DND-41 (cell line): ENCODE data around the gene TFDP2.

Source experiments
- ATAC-seq: fragments of 200-7000 bp; cut with Tn5 transposase; 3 replicates; pipeline ENCODE4 v1.9.1; 2021; ENCODE audit warnings: low read depth; ENCODE audit not compliant: insufficient read depth
- DNase-seq: peaks from one replicate; pipeline ENCODE4 v3.0.0-alpha.2; 2020
- H2AFZ ChIP-seq: 2 replicates; pipeline ENCODE4 v1.6.0; 2012; ENCODE audit warnings: low read depth, low read length
- H3K27ac ChIP-seq: 2 replicates; pipeline ENCODE4 v1.5.1; 2012; ENCODE audit warnings: low read length, inconsistent platforms
- H3K27me3 ChIP-seq: fragments of 200-600 bp; sonication (generic); 2 replicates; pipeline ENCODE4 v1.6.0; 2012; ENCODE audit warnings: low read length, mild to moderate bottlenecking, inconsistent platforms; ENCODE audit not compliant: insufficient read depth, poor library complexity
- H3K36me3 ChIP-seq: 2 replicates; pipeline ENCODE4 v1.5.1; 2012; ENCODE audit warnings: low read length, inconsistent platforms; ENCODE audit not compliant: insufficient read depth
- H3K4me1 ChIP-seq: 2 replicates; pipeline ENCODE4 v1.5.1; 2012; ENCODE audit warnings: mild to moderate bottlenecking, low read length; ENCODE audit not compliant: insufficient read depth
- H3K4me2 ChIP-seq: 2 replicates; pipeline ENCODE4 v1.6.0; 2012; ENCODE audit warnings: mild to moderate bottlenecking, moderate library complexity, low read length, inconsistent platforms; ENCODE audit not compliant: insufficient read depth
- H3K4me3 ChIP-seq, 2 experiments: fragments of 200-600 bp in 1 of 2; shearing (Covaris generic) in 1 of 2; 2 replicates each; pipeline ENCODE4 v1.5.1; 2012 to 2016; ENCODE audit warnings: inconsistent platforms in 2 of 2, low read length in 2 of 2, mild to moderate bottlenecking in 2 of 2, low read depth in 1 of 2, moderate library complexity in 1 of 2
- H3K79me2 ChIP-seq: 2 replicates; pipeline ENCODE4 v1.6.0; 2012; ENCODE audit warnings: low read length, inconsistent platforms; ENCODE audit not compliant: insufficient read depth
- H3K9ac ChIP-seq: 2 replicates; pipeline ENCODE4 v1.6.0; 2012; ENCODE audit warnings: low read depth, mild to moderate bottlenecking, inconsistent platforms, low read length, moderate library complexity
- H3K9me3 ChIP-seq: 2 replicates; pipeline ENCODE4 v1.5.1; 2012; ENCODE audit warnings: low read length, moderate library complexity, mild to moderate bottlenecking, inconsistent platforms; ENCODE audit not compliant: insufficient read depth, severe bottlenecking
- H4K20me1 ChIP-seq: 2 replicates; pipeline ENCODE4 v1.6.0; 2012; ENCODE audit warnings: low read length; ENCODE audit not compliant: insufficient read depth
- CTCF ChIP-seq: IDR thresholded peaks from 2 replicates; pipeline ENCODE4 v1.5.1; 2012; ENCODE audit warnings: borderline replicate concordance, low read length, moderate library complexity, mild to moderate bottlenecking; ENCODE audit not compliant: poor library complexity, severe bottlenecking; ENCODE audit errors: extremely low read depth
- EZH2 ChIP-seq: IDR thresholded peaks from 3 replicates; pipeline ENCODE4 v1.6.1; 2012; ENCODE audit warnings: borderline replicate concordance, low read depth, mild to moderate bottlenecking, moderate library complexity, low read length, inconsistent platforms; ENCODE audit not compliant: severe bottlenecking

TFDP2 gene

GRCh38 chr3:141955175-141955574 is 194.2 kb downstream of the TFDP2 start:
- Histone ChIP-seq H3K9me3 (no peaks in the 10 kb centered on the region), H4K20me1 (peaks cover 3% of the 10 kb centered on the region; the same call in 1 of the 2 replicates), H3K4me1 (no peaks in the 10 kb centered on the region), H3K9ac (no peak overlapping the region), H3K79me2 (peaks cover 6% of the 10 kb centered on the region), H3K4me2 (no peak overlapping the region), H2AFZ (no peak overlapping the region), H3K27ac (no peak overlapping the region), H3K27me3 (no peaks in the 10 kb centered on the region), H3K36me3 (peaks cover 87% of the 10 kb centered on the region), H3K4me3 (no peak overlapping the region)
- ATAC-seq: peak; percentile 92
- peak; percentile 39 for DNase-seq
- TF ChIP-seq CTCF (no peak), EZH2 (no peak)

- Histone ChIP-seq H3K27ac (no peak overlapping the region), H3K4me2 (no peak overlapping the region), H3K4me1 (no peaks in the 10 kb centered on the region), H2AFZ (no peak overlapping the region), H3K4me3 (no peak overlapping the region), H4K20me1 (peaks cover 7% of the 10 kb centered on the region; the same call in 1 of the 2 replicates), H3K9ac (no peak overlapping the region), H3K27me3 (no peaks in the 10 kb centered on the region), H3K36me3 (peaks cover 80% of the 10 kb centered on the region), H3K79me2 (peaks cover 3% of the 10 kb centered on the region), H3K9me3 (no peaks in the 10 kb centered on the region)
- ATAC-seq: no peak
- DNase-seq: no peak
- TF ChIP-seq EZH2: no peak
- TF ChIP-seq CTCF: no peak
These were observed 196.7 kb downstream of the TFDP2 start for GRCh38 chr3:141952611-141953010.

GRCh38 chr3:141950572-141951493 is 198.5 kb downstream of the TFDP2 start:
- Histone ChIP-seq H3K4me1 (no peaks in the 10 kb centered on the region), H3K27me3 (no peaks in the 10 kb centered on the region), H3K9me3 (no peaks in the 10 kb centered on the region), H2AFZ (no peak overlapping the region), H3K9ac (no peak overlapping the region), H3K4me2 (no peak overlapping the region), H3K27ac (no peak overlapping the region), H3K79me2 (no peaks in the 10 kb centered on the region; the same call in 1 of the 2 replicates), H3K36me3 (peaks cover 72% of the 10 kb centered on the region), H4K20me1 (peaks cover 7% of the 10 kb centered on the region; the same call in 1 of the 2 replicates), H3K4me3 (no peak overlapping the region)
- ATAC-seq (no peak), DNase-seq (no peak)
- TF ChIP-seq EZH2 (no peak), CTCF (no peak)
